Muscle layer of duodenum (tissue), 2 donors: ENCODE data around the gene ZNF423.

Experiments used
- H3K27ac ChIP-seq: one replicate; pipeline ENCODE4 v1.7.0; 2013; ENCODE audit warnings: mild to moderate bottlenecking, low read length
- H3K27me3 ChIP-seq: one replicate; pipeline ENCODE4 v1.7.0; 2013; ENCODE audit warnings: low read depth, mild to moderate bottlenecking, control low read depth, low read length
- H3K36me3 ChIP-seq, 2 donors: one replicate each; pipeline ENCODE4 v1.7.0; 2013; ENCODE audit warnings: low read length in 2 of 2, control low read depth in 1 of 2, mild to moderate bottlenecking in 1 of 2; ENCODE audit not compliant: insufficient read depth in 2 of 2, control insufficient read depth in 1 of 2
- H3K4me1 ChIP-seq, 2 donors: one replicate each; pipeline ENCODE4 v1.7.0; 2013; ENCODE audit warnings: low read length in 2 of 2, mild to moderate bottlenecking in 2 of 2, control low read depth in 1 of 2, moderate library complexity in 1 of 2; ENCODE audit not compliant: insufficient read depth in 2 of 2, control insufficient read depth in 1 of 2
- H3K4me3 ChIP-seq, 2 donors: one replicate each; pipeline ENCODE4 v1.7.0; 2013; ENCODE audit warnings: low read length in 2 of 2, low read depth in 1 of 2, mild to moderate bottlenecking in 1 of 2
- H3K9me3 ChIP-seq, 2 donors: one replicate each; pipeline ENCODE4 v1.7.0; 2013; ENCODE audit warnings: low read length in 2 of 2, control low read depth in 1 of 2, mild to moderate bottlenecking in 1 of 2; ENCODE audit not compliant: control insufficient read depth in 1 of 2
- donor health status: healthy.

ZNF423 gene

DNA sequence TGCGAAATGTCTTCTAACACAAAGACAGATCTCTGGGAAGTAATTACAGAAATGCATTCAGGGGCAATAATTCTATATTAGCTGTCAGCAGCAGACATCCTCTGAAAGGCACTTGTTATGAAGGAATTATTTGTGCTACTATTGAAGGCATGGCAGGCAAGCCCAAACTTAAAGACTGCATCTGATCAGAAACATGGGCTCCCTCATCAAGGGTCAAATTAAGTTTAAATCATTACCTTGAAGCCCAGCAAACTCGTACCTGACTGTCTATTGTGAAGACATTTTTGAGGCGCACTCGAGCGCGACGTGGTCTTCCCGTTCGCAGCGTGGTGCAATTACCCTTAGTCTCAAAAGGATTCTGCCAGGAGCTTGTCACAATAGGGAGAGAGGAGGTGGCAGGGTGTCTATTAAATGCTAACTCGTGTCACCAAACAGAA lies 110.6 kb downstream of the ZNF423 start:
- Histone ChIP-seq H3K4me1 (peaks cover 0 to 19% of the 10 kb centered on the region in 2 donors), H3K27me3 (no peaks in the 10 kb centered on the region), H3K4me3 (no peak overlapping the region), H3K27ac (no peak overlapping the region), H3K36me3 (no peaks in the 10 kb centered on the region), H3K9me3 (no peaks in the 10 kb centered on the region)

DNA sequence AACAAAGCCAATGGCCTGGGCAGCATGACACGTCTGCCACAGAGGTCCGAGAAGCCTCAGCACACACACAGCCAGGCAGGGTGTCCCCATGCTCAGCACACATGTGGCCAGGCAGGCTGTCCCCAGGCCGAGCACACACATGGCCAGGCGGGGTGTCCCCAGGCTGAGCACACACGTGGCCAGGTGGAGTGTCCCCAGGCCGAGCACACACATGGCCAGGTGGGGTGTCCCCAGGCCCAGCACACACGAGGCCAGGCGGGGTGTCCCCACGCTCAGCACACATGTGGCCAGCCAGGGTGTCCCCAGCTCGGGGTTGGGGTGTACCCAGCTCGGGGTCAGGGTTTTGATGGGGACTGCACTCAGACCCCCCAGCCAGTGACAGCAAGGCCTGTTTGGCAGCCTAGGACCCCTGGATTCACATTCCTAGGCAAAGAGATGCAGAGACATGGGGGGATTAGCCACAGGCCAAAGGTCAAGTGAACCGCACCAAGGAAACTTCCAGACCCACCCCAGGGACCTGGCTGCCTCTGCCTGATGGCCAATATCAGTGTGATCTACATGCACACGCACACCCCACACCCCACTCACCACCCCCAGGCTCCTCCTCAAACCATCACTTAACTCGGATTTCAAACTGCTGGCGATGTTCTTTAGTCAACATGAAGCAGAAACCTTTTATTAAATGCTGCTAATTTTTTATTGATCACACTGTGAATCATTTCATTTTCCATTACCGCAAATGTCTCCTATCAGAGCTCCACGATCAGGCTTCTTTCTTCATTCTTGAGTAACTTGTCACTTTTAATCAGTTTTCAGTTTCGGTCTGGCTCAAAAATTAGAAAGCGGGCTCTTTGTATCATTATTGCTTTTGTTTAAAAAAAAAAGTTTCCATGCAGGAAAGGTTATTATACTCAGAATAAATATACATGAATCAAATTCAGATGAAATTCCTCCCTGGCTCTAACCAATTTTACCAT lies 111.4 kb downstream of the ZNF423 start:
- H3K27ac ChIP-seq = no peak overlapping the region
- H3K36me3 ChIP-seq = no peaks in the 10 kb centered on the region
- H3K4me1 ChIP-seq = peaks cover 0 to 14% of the 10 kb centered on the region in 2 donors
- no peaks in the 10 kb centered on the region for H3K9me3 ChIP-seq
- H3K4me3 ChIP-seq = no peak overlapping the region
- no peaks in the 10 kb centered on the region for H3K27me3 ChIP-seq

DNA sequence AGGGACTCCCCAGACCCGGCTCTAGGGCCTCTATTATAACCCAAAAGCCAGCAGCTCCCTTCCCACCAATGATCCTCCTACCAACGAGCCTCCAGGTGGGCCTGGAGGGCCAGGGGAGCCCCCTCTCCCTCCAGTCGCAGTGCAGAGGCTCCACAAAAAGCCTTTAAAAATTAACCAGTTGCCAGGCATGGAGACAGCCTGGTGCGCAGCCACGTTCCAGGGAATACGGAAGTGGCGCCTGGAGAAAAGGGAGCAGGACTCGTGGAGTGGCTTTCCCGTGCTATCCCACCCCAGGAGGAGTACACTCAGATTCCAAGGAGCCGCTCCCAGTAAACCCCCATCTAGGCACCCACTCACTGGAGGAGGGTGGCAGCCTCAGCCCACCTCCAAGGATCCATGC lies 112.3 kb downstream of the ZNF423 start:
- H3K27me3 ChIP-seq = no peaks in the 10 kb centered on the region
- H3K9me3 ChIP-seq = no peaks in the 10 kb centered on the region
- peaks cover 0 to 6% of the 10 kb centered on the region in 2 donors for H3K4me1 ChIP-seq

DNA sequence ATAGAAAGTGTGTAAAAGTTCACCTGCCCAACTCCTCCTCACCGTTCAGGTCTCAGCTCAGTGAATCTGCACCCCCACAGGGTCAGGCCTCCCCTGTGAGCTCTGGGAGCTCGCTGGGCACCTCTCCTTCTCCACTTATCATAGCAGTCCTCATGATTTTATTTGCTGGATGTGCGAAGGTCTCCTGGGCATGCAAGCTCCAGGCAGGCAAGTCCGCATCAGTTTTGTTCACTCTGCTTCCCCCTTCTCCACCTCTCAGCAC lies 112.8 kb downstream of the ZNF423 start:
- peaks cover 0 to under 1% of the 10 kb centered on the region in 2 donors for H3K4me1 ChIP-seq
- H3K27me3 ChIP-seq = no peaks in the 10 kb centered on the region
- H3K4me3 ChIP-seq = no peak overlapping the region
- H3K9me3 ChIP-seq = no peaks in the 10 kb centered on the region
- no peaks in the 10 kb centered on the region for H3K36me3 ChIP-seq
- H3K27ac ChIP-seq = no peak overlapping the region

More for the DNA sequence above, 112.3 kb downstream of the ZNF423 start:
- Histone ChIP-seq H3K36me3 (no peaks in the 10 kb centered on the region), H3K4me3 (no peak overlapping the region), H3K27ac (no peak overlapping the region)

DNA sequence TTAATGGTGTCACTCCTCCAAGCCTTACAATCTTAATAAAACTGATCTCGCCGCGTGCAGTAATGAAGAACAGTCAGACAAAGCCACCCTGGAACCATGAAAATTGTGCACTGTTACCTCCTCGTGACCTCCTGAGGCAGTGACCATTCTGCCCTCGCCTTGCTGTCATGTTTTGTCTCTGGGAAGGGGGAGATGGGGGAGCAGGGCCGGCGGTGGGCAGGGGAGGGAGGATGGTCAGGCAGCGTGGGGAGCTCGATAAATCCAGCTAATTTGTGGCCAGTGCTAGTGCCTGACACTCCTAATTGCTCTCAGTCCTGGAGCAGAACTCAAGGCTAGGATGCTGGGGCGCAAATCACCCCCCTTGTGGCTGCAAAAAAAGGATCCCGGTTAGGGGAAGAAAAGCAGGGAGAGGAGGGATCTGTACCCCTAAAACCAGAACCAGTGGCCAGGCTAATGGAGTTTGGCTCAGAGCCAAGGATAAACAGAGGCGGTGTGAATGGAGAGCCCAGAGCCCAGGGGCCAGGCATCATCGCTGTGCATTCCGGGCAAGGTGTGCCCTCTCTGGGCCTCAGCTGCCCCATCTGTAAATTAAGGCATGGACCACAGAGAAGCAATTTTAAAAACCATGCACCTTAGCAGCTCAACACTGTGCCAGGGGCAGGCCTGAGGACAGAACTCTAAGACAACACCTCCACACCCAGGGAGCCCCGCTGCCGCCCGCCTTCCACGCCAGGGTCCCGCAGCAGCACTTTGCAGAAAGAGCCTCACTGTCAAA lies 113.3 kb downstream of the ZNF423 start:
- Histone ChIP-seq H3K9me3 (no peaks in the 10 kb centered on the region), H3K4me3 (no peak overlapping the region), H3K4me1 (no peaks in the 10 kb centered on the region), H3K36me3 (no peaks in the 10 kb centered on the region), H3K27me3 (no peaks in the 10 kb centered on the region), H3K27ac (no peak overlapping the region)

DNA sequence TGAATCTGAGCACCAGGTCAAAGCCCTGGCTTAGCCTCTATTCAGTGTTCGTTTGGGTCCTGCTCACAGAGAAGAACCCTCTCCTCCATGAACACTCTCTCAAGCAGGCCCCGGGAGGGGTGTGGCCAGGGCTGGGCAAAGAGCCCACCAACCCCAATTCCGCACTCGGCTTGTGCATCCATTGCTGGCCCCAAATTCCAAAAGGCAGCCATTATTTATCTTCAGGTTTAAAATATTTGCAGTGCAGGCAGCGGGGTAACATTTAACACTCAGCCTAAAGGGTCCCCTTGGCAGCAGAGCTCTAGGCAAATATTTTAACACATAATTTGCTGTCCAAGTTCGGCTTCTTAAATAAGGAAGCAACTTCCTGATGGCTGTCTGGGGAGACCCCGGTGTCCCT lies 115.7 kb downstream of the ZNF423 start:
- H3K27me3 ChIP-seq = no peaks in the 10 kb centered on the region
- no peaks in the 10 kb centered on the region for H3K36me3 ChIP-seq
- no peak overlapping the region for H3K4me3 ChIP-seq
- no peak overlapping the region for H3K27ac ChIP-seq
- H3K4me1 ChIP-seq = no peaks in the 10 kb centered on the region
- no peaks in the 10 kb centered on the region for H3K9me3 ChIP-seq

DNA sequence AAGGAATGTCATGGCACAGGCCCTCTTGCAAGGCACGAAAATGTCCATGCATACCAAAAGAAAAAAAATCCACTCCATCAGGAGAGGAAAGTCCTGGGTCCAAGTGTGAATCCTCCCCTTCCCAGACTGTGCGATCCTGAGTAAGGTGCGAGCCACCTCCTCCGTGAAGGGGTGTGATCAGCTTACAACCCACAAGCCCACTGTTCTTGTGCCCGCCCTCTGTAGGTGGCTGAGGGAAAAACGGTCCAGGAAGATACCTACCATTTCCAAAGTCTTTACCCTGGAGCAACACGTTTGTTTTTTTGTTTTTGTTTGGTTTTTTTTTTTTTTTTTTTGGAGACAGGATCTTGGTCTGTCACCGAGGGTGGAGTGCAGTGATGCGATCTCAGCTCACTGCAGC lies 116.5 kb downstream of the ZNF423 start:
- Histone ChIP-seq H3K27ac (no peak overlapping the region), H3K9me3 (no peaks in the 10 kb centered on the region), H3K36me3 (no peaks in the 10 kb centered on the region), H3K27me3 (no peaks in the 10 kb centered on the region), H3K4me1 (no peaks in the 10 kb centered on the region), H3K4me3 (no peak overlapping the region)

DNA sequence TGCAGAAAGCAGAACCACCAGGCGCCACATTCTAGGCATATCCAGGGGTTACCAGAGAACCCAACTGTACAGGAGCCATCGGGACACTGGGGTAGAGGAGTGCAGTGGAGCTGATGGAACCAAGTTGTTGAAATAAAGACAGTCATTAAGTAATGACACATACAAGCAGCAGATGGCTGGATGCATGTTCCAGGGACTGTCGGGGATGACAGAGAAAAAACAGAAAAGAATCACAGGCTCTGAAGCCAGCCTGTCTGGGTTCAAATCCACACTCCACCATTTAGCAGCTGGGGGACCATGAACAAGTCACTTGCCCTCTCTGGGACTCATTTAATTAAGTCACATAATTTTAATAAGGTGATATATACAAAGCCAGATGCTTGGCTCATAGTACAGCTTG lies 117.1 kb downstream of the ZNF423 start:
- no peaks in the 10 kb centered on the region for H3K9me3 ChIP-seq
- no peak overlapping the region for H3K27ac ChIP-seq
- no peaks in the 10 kb centered on the region for H3K27me3 ChIP-seq
- no peaks in the 10 kb centered on the region for H3K4me1 ChIP-seq
- H3K36me3 ChIP-seq = no peaks in the 10 kb centered on the region
- no peak overlapping the region for H3K4me3 ChIP-seq

DNA sequence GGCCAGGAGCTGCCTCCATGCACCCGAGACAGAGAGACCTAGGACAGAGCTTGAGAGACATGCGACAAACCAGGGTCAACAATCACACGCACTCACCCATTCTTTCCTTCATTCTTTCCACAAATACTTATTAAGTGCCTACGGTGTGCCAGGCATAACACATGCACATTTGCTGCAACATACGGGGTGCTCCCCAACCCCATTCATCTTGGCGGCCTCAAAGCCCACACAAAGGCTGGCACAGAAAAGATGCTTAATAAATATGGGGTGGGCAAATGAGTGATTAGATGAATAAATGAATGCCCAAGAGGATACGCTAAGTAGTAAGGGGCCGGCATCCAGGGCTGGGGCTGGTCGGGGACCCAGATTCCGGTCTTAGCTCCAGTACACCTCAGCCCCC lies 117.9 kb downstream of the ZNF423 start:
- Histone ChIP-seq H3K27me3 (no peaks in the 10 kb centered on the region), H3K27ac (no peak overlapping the region), H3K9me3 (no peaks in the 10 kb centered on the region), H3K4me3 (no peak overlapping the region), H3K4me1 (no peaks in the 10 kb centered on the region), H3K36me3 (no peaks in the 10 kb centered on the region)

DNA sequence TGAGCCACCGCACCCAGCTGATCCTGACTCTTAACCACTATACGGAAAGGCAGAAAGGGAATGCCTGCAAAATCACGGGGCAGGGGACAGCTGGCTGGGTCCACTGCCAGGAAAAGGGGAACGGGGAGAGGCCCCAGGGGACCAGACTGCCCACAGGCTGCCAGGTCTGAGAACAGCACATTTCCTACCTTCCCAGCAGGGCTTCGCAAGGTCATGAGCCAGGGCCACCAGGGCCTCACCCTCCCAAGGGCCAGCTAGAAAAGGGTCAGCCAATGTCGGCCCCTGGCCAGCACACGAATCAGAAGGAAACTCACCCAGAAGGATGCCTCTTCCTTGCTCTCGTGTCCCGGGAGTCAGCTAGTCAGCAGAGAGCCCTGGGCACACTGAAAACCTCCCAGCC lies 118.4 kb downstream of the ZNF423 start:
- Histone ChIP-seq H3K36me3 (no peaks in the 10 kb centered on the region), H3K27me3 (no peaks in the 10 kb centered on the region), H3K4me1 (no peaks in the 10 kb centered on the region), H3K27ac (no peak overlapping the region), H3K9me3 (no peaks in the 10 kb centered on the region), H3K4me3 (no peak overlapping the region)

DNA sequence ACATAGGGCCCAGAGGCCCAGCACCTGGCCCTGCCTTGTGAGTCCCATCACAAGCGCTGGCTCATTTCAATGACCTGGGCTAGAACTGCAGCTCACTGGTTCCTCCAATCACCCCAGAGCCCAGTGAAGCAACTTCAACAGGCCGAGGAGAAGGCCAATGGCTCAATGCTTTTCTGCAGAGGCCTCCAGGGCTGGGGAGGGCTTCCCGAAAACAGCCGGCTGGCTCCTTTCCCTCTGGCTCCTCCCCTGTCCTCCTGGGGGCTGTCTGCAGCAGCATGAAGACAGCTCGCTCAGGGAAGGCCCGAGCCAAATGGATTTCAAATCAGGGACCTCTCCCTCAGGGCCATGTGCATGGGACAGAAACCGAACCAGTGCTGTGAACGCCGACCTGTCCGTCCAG lies 121.6 kb downstream of the ZNF423 start:
- no peaks in the 10 kb centered on the region for H3K4me1 ChIP-seq
- H3K4me3 ChIP-seq = no peak overlapping the region
- H3K27me3 ChIP-seq = no peaks in the 10 kb centered on the region
- peaks cover 0 to 9% of the 10 kb centered on the region in 2 donors for H3K36me3 ChIP-seq
- peaks cover 6 to 8% of the 10 kb centered on the region in 2 donors for H3K9me3 ChIP-seq
- no peak overlapping the region for H3K27ac ChIP-seq
